Liver (tissue), 9 donors: ENCODE measurements around the gene NAA50. TPM values are rescaled to one million over a fixed set of nuclear protein-coding genes. Genes with fewer than 3 reads are reported as not detected.

Experiments
- DNase-seq: peaks from one replicate; pipeline ENCODE4 v3.0.0-alpha.2; 2017; ENCODE audit warnings: low spot score
- H3K27ac ChIP-seq, 2 donors: one replicate each; pipeline ENCODE4 v1.7.0; 2013; ENCODE audit warnings: inconsistent platforms in 2 of 2, low read length in 2 of 2, control low read depth in 1 of 2, low read depth in 1 of 2, mild to moderate bottlenecking in 1 of 2
- H3K27me3 ChIP-seq, 4 donors: one replicate each; pipeline versions ENCODE4 v1.6.1 to v1.7.0; 2013; ENCODE audit warnings: low read length in 3 of 4, inconsistent platforms in 1 of 4, mild to moderate bottlenecking in 1 of 4, moderate library complexity in 1 of 4; ENCODE audit not compliant: control insufficient read depth in 4 of 4, insufficient read depth in 4 of 4
- H3K36me3 ChIP-seq, 4 donors: one replicate each; pipeline versions ENCODE4 v1.6.1 to v1.7.0; 2013; ENCODE audit warnings: low read length in 3 of 4, mild to moderate bottlenecking in 3 of 4, low read depth in 1 of 4, moderate library complexity in 1 of 4; ENCODE audit not compliant: control insufficient read depth in 4 of 4, insufficient read depth in 3 of 4
- H3K4me1 ChIP-seq, 4 donors: one replicate each; pipeline versions ENCODE4 v1.6.1 to v1.7.0; 2013; ENCODE audit warnings: low read length in 3 of 4, mild to moderate bottlenecking in 3 of 4, moderate library complexity in 1 of 4; ENCODE audit not compliant: control insufficient read depth in 4 of 4, insufficient read depth in 4 of 4
- H3K4me3 ChIP-seq, 3 donors: one replicate each; pipeline versions ENCODE4 v1.6.1 to v1.7.0; 2013; ENCODE audit warnings: low read length in 3 of 3, control low read depth in 1 of 3, low read depth in 1 of 3, mild to moderate bottlenecking in 1 of 3
- H3K9ac ChIP-seq, 2 donors: one replicate each; pipeline ENCODE4 v1.7.0; 2013; ENCODE audit warnings: low read length in 2 of 2, mild to moderate bottlenecking in 2 of 2, moderate library complexity in 2 of 2, control low read depth in 1 of 2, low read depth in 1 of 2
- H3K9me3 ChIP-seq, 4 donors: one replicate each; pipeline versions ENCODE4 v1.6.1 to v1.7.0; 2013; ENCODE audit warnings: low read length in 3 of 4; ENCODE audit not compliant: control insufficient read depth in 4 of 4
- FOXA1 ChIP-seq: IDR thresholded peaks from 2 replicates; pipeline ENCODE4 v1.6.1; 2016; ENCODE audit warnings: antibody characterized with exemption
- FOXA2 ChIP-seq: IDR thresholded peaks from 2 replicates; pipeline ENCODE4 v1.6.1; 2016; ENCODE audit warnings: antibody characterized with exemption
- GABPA ChIP-seq, 2 donors: IDR thresholded peaks in 1 of 2; conservative IDR thresholded peaks in 1 of 2; 2 replicates each; pipeline ENCODE4 v1.6.1; 2016; ENCODE audit warnings: antibody characterized with exemption in 2 of 2, mild to moderate bottlenecking in 1 of 2, moderate library complexity in 1 of 2
- HNF4A ChIP-seq, 2 donors: conservative IDR thresholded peaks; 2 replicates each; pipeline ENCODE4 v1.6.1; 2016; ENCODE audit warnings: antibody characterized with exemption in 2 of 2, mild to moderate bottlenecking in 2 of 2
- HNF4G ChIP-seq: IDR thresholded peaks from 2 replicates; pipeline ENCODE4 v1.6.1; 2016; ENCODE audit warnings: antibody characterized with exemption
- JUND ChIP-seq, 2 donors: IDR thresholded peaks; 2 replicates each; pipeline ENCODE4 v1.6.1; 2016; ENCODE audit warnings: antibody characterized with exemption in 2 of 2
- RAD21 ChIP-seq, 2 donors: IDR thresholded peaks; 2 replicates each; pipeline ENCODE4 v1.6.1; 2016; ENCODE audit warnings: antibody characterized with exemption in 2 of 2, mild to moderate bottlenecking in 2 of 2
- RXRA ChIP-seq, 2 donors: IDR thresholded peaks; 2 replicates each; pipeline ENCODE4 v1.6.1; 2017 to 2018; ENCODE audit warnings: antibody characterized with exemption in 2 of 2, mild to moderate bottlenecking in 1 of 2
- SP1 ChIP-seq: IDR thresholded peaks from 2 replicates; pipeline ENCODE4 v1.6.1; 2018; ENCODE audit warnings: antibody characterized with exemption, mild to moderate bottlenecking
- TAF1 ChIP-seq: conservative IDR thresholded peaks from 2 replicates; pipeline ENCODE4 v1.6.1; 2016; ENCODE audit warnings: antibody characterized with exemption, mild to moderate bottlenecking
- YY1 ChIP-seq: IDR thresholded peaks from 2 replicates; pipeline ENCODE4 v1.6.1; 2016; ENCODE audit warnings: antibody characterized with exemption, mild to moderate bottlenecking
- WGBS: extraction: QIAGEN DNeasy Blood & Tissue Kit; methylation state at CpG from one replicate; pipeline ENCODE4 v1.1.7; 2013; 5-methylcytosine and 5-hydroxymethylcytosine counted together
- polyA plus RNA-seq, 2 donors: library from polyadenylated mRNA; stranded (reverse) in 1 of 2; unstranded in 1 of 2; fragments of 200-250 nt in 1 of 2; fragments of >200 nt in 1 of 2; fragmentation: Nextera tagmentation in 1 of 2; extraction: Ambion mirVana in 1 of 2; gene quantifications; one replicate each; pipeline versions ENCODE4 v1.2.1 to v1.2.3, GENCODE V29; 2013 to 2015
- total RNA-seq, 2 donors: library from RNA; depleted of rRNA; stranded (reverse); fragments of >200 nt; gene quantifications; one replicate each; pipeline ENCODE4 v1.2.3, GENCODE V29; 2014
- TF ChIP-seq, protein P1 (sequence below): fragments of 150-350 bp; IDR thresholded peaks from 2 replicates; pipeline ENCODE4 v1.5.1; 2017; ENCODE audit warnings: improper control_type of control experiment, low read depth, low read length; ENCODE audit not compliant: missing input control
- TF ChIP-seq, protein P2 (sequence below): IDR thresholded peaks from 2 replicates; pipeline ENCODE4 v1.6.1; 2016; ENCODE audit warnings: antibody characterized with exemption, mild to moderate bottlenecking
- TF ChIP-seq, protein P3 (sequence below): IDR thresholded peaks from 2 replicates; pipeline ENCODE4 v1.6.1; 2016; ENCODE audit warnings: antibody characterized with exemption
- TF ChIP-seq, protein P4 (sequence below): IDR thresholded peaks from 2 replicates; pipeline ENCODE4 v1.6.1; 2016; ENCODE audit warnings: antibody characterized with exemption
- donor health status: healthy.
- donor health status: healthy.
- donor health status: healthy.
- donor health status: healthy.
- donor health status: healthy.

Gene NAA50
- total and polyA plus RNA-seq, 4 donors, result 37.3 to 162 (median 73.9) TPM

DNA sequence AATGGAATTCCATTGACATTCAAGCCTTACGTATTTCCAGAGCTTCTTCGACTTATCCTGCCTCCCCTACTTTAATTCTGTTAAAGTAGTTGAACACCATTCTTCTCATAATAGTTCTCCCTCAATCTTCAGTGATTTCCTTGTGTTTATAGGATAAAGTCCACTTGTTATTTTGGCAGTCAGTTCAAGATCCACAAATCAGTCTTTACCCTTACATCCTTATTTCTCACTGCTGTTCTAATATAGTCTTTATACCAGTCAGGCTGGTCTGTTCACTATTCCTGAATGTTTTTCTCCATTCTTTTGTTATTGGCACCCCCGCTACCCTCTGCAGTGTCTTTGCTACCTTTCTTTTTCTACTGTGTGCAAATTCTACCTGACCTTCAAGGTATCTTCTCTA is 30.5 kb upstream of the NAA50 start:
- Histone ChIP-seq H3K9ac (no peak overlapping the region), H3K4me1 (peaks cover 0 to 2% (median 0%) of the 10 kb centered on the region in 4 donors), H3K27ac (no peak overlapping the region), H3K27me3 (no peaks in the 10 kb centered on the region), H3K9me3 (no peaks in the 10 kb centered on the region), H3K36me3 (peaks cover 0 to 4% (median 0%) of the 10 kb centered on the region in 4 donors), H3K4me3 (no peak overlapping the region)
- TF ChIP-seq, protein P1, sequence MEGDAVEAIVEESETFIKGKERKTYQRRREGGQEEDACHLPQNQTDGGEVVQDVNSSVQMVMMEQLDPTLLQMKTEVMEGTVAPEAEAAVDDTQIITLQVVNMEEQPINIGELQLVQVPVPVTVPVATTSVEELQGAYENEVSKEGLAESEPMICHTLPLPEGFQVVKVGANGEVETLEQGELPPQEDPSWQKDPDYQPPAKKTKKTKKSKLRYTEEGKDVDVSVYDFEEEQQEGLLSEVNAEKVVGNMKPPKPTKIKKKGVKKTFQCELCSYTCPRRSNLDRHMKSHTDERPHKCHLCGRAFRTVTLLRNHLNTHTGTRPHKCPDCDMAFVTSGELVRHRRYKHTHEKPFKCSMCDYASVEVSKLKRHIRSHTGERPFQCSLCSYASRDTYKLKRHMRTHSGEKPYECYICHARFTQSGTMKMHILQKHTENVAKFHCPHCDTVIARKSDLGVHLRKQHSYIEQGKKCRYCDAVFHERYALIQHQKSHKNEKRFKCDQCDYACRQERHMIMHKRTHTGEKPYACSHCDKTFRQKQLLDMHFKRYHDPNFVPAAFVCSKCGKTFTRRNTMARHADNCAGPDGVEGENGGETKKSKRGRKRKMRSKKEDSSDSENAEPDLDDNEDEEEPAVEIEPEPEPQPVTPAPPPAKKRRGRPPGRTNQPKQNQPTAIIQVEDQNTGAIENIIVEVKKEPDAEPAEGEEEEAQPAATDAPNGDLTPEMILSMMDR, result no peak
- TF ChIP-seq, protein P2, sequence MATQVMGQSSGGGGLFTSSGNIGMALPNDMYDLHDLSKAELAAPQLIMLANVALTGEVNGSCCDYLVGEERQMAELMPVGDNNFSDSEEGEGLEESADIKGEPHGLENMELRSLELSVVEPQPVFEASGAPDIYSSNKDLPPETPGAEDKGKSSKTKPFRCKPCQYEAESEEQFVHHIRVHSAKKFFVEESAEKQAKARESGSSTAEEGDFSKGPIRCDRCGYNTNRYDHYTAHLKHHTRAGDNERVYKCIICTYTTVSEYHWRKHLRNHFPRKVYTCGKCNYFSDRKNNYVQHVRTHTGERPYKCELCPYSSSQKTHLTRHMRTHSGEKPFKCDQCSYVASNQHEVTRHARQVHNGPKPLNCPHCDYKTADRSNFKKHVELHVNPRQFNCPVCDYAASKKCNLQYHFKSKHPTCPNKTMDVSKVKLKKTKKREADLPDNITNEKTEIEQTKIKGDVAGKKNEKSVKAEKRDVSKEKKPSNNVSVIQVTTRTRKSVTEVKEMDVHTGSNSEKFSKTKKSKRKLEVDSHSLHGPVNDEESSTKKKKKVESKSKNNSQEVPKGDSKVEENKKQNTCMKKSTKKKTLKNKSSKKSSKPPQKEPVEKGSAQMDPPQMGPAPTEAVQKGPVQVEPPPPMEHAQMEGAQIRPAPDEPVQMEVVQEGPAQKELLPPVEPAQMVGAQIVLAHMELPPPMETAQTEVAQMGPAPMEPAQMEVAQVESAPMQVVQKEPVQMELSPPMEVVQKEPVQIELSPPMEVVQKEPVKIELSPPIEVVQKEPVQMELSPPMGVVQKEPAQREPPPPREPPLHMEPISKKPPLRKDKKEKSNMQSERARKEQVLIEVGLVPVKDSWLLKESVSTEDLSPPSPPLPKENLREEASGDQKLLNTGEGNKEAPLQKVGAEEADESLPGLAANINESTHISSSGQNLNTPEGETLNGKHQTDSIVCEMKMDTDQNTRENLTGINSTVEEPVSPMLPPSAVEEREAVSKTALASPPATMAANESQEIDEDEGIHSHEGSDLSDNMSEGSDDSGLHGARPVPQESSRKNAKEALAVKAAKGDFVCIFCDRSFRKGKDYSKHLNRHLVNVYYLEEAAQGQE, result no peak
- TF ChIP-seq, protein P3, sequence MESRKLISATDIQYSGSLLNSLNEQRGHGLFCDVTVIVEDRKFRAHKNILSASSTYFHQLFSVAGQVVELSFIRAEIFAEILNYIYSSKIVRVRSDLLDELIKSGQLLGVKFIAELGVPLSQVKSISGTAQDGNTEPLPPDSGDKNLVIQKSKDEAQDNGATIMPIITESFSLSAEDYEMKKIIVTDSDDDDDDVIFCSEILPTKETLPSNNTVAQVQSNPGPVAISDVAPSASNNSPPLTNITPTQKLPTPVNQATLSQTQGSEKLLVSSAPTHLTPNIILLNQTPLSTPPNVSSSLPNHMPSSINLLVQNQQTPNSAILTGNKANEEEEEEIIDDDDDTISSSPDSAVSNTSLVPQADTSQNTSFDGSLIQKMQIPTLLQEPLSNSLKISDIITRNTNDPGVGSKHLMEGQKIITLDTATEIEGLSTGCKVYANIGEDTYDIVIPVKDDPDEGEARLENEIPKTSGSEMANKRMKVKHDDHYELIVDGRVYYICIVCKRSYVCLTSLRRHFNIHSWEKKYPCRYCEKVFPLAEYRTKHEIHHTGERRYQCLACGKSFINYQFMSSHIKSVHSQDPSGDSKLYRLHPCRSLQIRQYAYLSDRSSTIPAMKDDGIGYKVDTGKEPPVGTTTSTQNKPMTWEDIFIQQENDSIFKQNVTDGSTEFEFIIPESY, result no peak
- TF ChIP-seq, protein P4, sequence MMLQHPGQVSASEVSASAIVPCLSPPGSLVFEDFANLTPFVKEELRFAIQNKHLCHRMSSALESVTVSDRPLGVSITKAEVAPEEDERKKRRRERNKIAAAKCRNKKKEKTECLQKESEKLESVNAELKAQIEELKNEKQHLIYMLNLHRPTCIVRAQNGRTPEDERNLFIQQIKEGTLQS, result no peak
- TF ChIP-seq RXRA (IDR thresholded peaks at IDR 0.05) (no peak), TAF1 (no peak), FOXA2 (no peak), RAD21 (IDR thresholded peaks at IDR 0.05) (no peak), HNF4G (no peak), GABPA (IDR thresholded peaks at IDR 0.05 in 1 of 2, conservative IDR thresholded peaks at IDR 0.05 in 1 of 2) (no peak), SP1 (no peak), HNF4A (conservative IDR thresholded peaks at IDR 0.05) (no peak)
- 93% methylated on average over 3 of the region's 3 CpGs for WGBS
- no peak for DNase-seq

DNA sequence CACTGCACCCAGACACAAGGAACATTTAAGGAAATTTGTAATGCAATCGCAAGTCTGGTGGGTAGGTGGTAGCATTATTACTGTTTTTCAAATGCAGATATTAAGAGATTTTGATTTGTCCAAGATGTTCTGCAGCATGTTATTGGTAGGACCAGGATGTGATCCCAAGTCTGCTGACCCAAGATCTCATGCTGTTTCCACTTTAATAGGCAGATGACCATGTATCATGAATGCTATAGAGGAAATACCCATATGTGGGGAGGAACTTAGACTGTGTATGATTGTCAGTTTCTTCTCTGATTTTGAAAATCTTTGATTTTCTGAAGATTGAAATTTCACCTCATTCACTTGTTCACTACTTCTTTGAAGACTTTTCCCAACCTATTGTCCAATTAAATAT is 29.5 kb upstream of the NAA50 start:
- Histone ChIP-seq H3K9me3 (no peaks in the 10 kb centered on the region), H3K9ac (no peak overlapping the region), H3K4me1 (peaks cover 0 to 2% (median 0%) of the 10 kb centered on the region in 4 donors), H3K27me3 (no peaks in the 10 kb centered on the region), H3K4me3 (no peak overlapping the region), H3K36me3 (no peaks in the 10 kb centered on the region), H3K27ac (no peak overlapping the region)
- DNase-seq, result no peak
- WGBS, result 97% methylated on average over 1 of the region's 1 CpG
- TF ChIP-seq RAD21 (IDR thresholded peaks at IDR 0.05), result no peak
- no peak for TF ChIP-seq SP1
- TF ChIP-seq YY1, result no peak
- no peak for TF ChIP-seq HNF4A (conservative IDR thresholded peaks at IDR 0.05)
- TF ChIP-seq RXRA (IDR thresholded peaks at IDR 0.05), result no peak
- TF ChIP-seq, protein P2, result no peak
- TF ChIP-seq, protein P3, result no peak
- TF ChIP-seq FOXA1, result no peak
- TF ChIP-seq, protein P1, result no peak
- TF ChIP-seq JUND (IDR thresholded peaks at IDR 0.05), result no peak
- no peak for TF ChIP-seq TAF1
